ENCODE measurements around the gene SF3B1. TPM values are rescaled to one million over a fixed set of nuclear protein-coding genes. Genes with fewer than 3 reads are reported as not detected.
A peak's percentile ranks its signal among the peaks of the same experiment; 100 is the strongest.

The SF3B1 gene
- total and polyA plus RNA-seq, 2 of the 13 experiments (the other 11 are each of a cell fraction or from before 2014, with no cell fraction given), result 387 to 750 TPM

GRCh38 chr2:197434541-197435513 lies at the start of gene SF3B1 (continued):
- TF ChIP-seq SKIL (CRISPR knock-in tag; IDR thresholded peaks at IDR 0.05; ENCODE audit: borderline replicate concordance) (no peak), ZNF430 (CRISPR knock-in tag; IDR thresholded peaks at IDR 0.05) (no peak), LCORL (IDR thresholded peaks at IDR 0.05) (no peak), LCORL (CRISPR knock-in tag; IDR thresholded peaks at IDR 0.05) (no peak), ZSCAN21 (CRISPR knock-in tag; IDR thresholded peaks at IDR 0.05; ENCODE audit: borderline replicate concordance) (no peak), CHCHD3 (CRISPR knock-in tag; IDR thresholded peaks at IDR 0.05) (0 out of 2 replicates have a peak, but pooled peaks have one; percentile 36), ZNF547 (CRISPR knock-in tag; IDR thresholded peaks at IDR 0.05) (peak; percentile 90), MXD4 (CRISPR knock-in tag; IDR thresholded peaks at IDR 0.05) (peak; percentile 67; the same call in 1 of the 2 replicates), ZBTB8A (CRISPR knock-in tag; IDR thresholded peaks at IDR 0.05; ENCODE audit: borderline replicate concordance, low read depth) (no peak), HBP1 (CRISPR knock-in tag; IDR thresholded peaks at IDR 0.05; ENCODE audit: low read depth) (peak; percentile 85), GLI4 (CRISPR knock-in tag; IDR thresholded peaks at IDR 0.05; ENCODE audit: borderline replicate concordance) (0 out of 2 replicates have a peak, but pooled peaks have one; percentile 66), DPF2 (CRISPR knock-in tag; IDR thresholded peaks at IDR 0.05; ENCODE audit: borderline replicate concordance, low read depth) (no peak)
- TF ChIP-seq, protein P1, sequence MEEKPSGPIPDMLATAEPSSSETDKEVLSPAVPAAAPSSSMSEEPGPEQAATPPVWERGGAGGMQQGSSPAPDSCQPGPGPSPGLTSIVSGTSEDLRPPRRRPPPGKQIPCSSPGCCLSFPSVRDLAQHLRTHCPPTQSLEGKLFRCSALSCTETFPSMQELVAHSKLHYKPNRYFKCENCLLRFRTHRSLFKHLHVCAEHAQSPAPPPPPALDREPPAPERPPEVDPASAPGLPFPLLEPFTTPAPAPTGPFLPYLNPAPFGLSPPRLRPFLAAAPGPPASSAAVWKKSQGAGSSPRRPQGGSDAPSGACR (CRISPR knock-in tag; IDR thresholded peaks at IDR 0.05), result peak; percentile 90
- TF ChIP-seq, protein P2, sequence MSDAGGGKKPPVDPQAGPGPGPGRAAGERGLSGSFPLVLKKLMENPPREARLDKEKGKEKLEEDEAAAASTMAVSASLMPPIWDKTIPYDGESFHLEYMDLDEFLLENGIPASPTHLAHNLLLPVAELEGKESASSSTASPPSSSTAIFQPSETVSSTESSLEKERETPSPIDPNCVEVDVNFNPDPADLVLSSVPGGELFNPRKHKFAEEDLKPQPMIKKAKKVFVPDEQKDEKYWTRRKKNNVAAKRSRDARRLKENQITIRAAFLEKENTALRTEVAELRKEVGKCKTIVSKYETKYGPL (CRISPR knock-in tag; IDR thresholded peaks at IDR 0.05), result no peak; the same call in 1 of the 2 replicates
- TF ChIP-seq, protein P3, sequence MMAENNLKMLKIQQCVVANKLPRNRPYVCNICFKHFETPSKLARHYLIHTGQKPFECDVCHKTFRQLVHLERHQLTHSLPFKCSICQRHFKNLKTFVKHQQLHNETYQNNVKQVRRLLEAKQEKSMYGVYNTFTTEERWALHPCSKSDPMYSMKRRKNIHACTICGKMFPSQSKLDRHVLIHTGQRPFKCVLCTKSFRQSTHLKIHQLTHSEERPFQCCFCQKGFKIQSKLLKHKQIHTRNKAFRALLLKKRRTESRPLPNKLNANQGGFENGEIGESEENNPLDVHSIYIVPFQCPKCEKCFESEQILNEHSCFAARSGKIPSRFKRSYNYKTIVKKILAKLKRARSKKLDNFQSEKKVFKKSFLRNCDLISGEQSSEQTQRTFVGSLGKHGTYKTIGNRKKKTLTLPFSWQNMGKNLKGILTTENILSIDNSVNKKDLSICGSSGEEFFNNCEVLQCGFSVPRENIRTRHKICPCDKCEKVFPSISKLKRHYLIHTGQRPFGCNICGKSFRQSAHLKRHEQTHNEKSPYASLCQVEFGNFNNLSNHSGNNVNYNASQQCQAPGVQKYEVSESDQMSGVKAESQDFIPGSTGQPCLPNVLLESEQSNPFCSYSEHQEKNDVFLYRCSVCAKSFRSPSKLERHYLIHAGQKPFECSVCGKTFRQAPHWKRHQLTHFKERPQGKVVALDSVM (CRISPR knock-in tag; IDR thresholded peaks at IDR 0.05), result 0 out of 2 replicates have a peak, but pooled peaks have one; percentile 58
